ENCODE measurements around the gene GRIP1. TPM values are rescaled to one million over a fixed set of nuclear protein-coding genes. Genes with fewer than 3 reads are reported as not detected.
A peak's percentile ranks its signal among the peaks of the same experiment; 100 is the strongest.

The GRIP1 gene
- total RNA-seq, 3 donors from 2014 or later (not counting 1 experiment from before 2014, with no cell fraction given), result 1.3 to 3.6 (median 1.7) TPM

DNA sequence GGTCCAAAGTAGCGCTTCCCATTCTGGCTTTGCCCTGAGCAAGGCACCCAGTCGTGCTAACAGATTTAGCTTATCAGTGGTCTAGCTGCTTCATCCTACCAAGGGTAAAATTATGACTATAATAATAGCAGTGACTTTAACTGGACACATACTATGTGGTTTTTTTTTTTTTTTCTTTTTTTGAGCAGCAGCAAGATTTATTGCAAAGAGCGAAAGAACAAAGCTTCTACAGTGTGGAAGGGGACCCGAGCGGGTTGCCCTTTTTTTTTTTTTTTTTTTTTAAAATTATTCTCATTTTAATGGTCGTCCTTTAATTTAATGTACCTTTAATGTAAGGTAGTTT, 376.1 kb downstream of the GRIP1 start:
- Histone ChIP-seq H3K27ac (ENCODE audit: low read length) (peak overlapping the region; percentile 84), H3K36me3 (ENCODE audit: control insufficient read depth, insufficient read depth, low read length) (peaks cover 16% of the 10 kb centered on the region), H3K4me3 (ENCODE audit: low read length) (peak overlapping the region; percentile 91), H3K4me1 (ENCODE audit: control insufficient read depth, insufficient read depth, low read length) (peaks cover 14% of the 10 kb centered on the region), H3K9me3 (ENCODE audit: control insufficient read depth, insufficient read depth, low read length) (no peaks in the 10 kb centered on the region), H3K27me3 (ENCODE audit: control insufficient read depth, insufficient read depth, low read length) (no peaks in the 10 kb centered on the region)
- DNase-seq (no peak), ATAC-seq (no peak)
- H3K27me3 Mint-ChIP-seq (ENCODE audit: low read depth in 2 of 2), result no peaks in the 10 kb centered on the region
- peak overlapping the region; percentile 98 for H3K4me3 Mint-ChIP-seq
- peak overlapping the region; percentile 82 to 99 for H3K27ac Mint-ChIP-seq
- peaks cover 5% of the 10 kb centered on the region for H3K36me3 Mint-ChIP-seq
- TF ChIP-seq, protein P1, sequence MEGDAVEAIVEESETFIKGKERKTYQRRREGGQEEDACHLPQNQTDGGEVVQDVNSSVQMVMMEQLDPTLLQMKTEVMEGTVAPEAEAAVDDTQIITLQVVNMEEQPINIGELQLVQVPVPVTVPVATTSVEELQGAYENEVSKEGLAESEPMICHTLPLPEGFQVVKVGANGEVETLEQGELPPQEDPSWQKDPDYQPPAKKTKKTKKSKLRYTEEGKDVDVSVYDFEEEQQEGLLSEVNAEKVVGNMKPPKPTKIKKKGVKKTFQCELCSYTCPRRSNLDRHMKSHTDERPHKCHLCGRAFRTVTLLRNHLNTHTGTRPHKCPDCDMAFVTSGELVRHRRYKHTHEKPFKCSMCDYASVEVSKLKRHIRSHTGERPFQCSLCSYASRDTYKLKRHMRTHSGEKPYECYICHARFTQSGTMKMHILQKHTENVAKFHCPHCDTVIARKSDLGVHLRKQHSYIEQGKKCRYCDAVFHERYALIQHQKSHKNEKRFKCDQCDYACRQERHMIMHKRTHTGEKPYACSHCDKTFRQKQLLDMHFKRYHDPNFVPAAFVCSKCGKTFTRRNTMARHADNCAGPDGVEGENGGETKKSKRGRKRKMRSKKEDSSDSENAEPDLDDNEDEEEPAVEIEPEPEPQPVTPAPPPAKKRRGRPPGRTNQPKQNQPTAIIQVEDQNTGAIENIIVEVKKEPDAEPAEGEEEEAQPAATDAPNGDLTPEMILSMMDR (IDR thresholded peaks at IDR 0.05), result no peak
- intact Hi-C loops (cut with micrococcal nuclease), result loop anchor here (2.0 to 10.0 kb wide), 3 partner anchors 134 to 965 kb away; partner anchors contain the start of genes CAND1, LLPH and TMBIM4
- 0% methylated on average over 2 of the region's 6 CpGs for WGBS (ENCODE audit: insufficient coverage)
- H3K4me1 Mint-ChIP-seq, result peaks cover 39 to 51% of the 10 kb centered on the region in 2 donors
- H3K9me3 Mint-ChIP-seq, result no peaks in the 10 kb centered on the region

DNA sequence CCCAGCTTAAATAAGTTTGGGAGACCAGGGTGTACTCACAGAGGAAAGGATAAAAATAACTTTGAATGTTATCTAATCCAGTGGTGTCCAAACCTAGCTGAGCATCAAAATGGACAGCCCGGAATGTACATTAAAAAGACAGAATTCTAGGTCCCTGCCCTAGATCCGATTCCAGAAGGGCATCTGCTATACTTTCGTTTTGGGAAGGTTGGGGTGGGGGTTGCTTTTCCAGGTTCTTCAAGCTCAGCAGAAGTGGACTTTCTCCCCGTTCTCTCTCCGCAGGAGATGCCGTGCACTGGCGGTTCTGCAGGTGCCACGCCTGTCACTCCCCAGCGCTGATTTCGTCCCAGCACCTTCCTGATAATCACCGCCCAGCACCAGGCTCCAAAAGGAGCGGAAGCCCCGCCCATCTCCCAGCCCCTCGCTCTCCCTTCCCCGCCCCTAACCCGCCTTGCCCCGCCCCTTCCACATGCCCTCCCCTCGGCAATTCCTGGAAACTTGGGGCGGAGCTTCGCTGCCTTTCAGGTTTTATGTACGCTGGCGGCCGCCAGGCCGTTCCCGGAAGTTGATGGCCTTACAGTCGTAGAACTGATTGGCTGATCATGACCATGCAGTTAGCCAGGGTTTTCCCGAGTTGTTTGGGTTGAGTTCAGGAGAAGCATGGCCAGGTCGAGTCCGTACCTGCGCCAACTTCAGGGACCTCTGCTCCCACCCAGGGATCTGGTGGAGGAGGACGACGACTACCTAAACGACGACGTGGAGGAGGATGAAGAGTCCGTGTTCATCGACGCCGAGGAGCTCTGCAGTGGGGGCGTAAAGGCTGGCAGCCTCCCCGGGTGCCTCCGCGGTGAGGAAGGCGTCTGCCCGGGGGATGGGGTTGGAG, 376.7 kb downstream of the GRIP1 start, which contains the start of gene HELB:
HELB (plus strand) TSS at position 550 of the 883 bp plus-strand sequence; CDS start at position 661, 111 bp downstream.
- Histone ChIP-seq H3K9me3 (ENCODE audit: control insufficient read depth, insufficient read depth, low read length) (no peaks in the 10 kb centered on the region), H3K36me3 (ENCODE audit: control insufficient read depth, insufficient read depth, low read length) (peaks cover 16% of the 10 kb centered on the region), H3K4me1 (ENCODE audit: control insufficient read depth, insufficient read depth, low read length) (peaks cover 14% of the 10 kb centered on the region), H3K4me3 (ENCODE audit: low read length) (peak within 1 kb of the TSS; percentile 91), H3K27ac (ENCODE audit: low read length) (peak within 1 kb of the TSS; percentile 84), H3K27me3 (ENCODE audit: control insufficient read depth, insufficient read depth, low read length) (no peaks in the 10 kb centered on the region)
- Mint-ChIP-seq H3K27ac (peak within 1 kb of the TSS; percentile 82 to 99), H3K4me3 (peak within 1 kb of the TSS; percentile 98), H3K36me3 (peaks cover 5% of the 10 kb centered on the region), H3K4me1 (peaks cover 39 to 47% of the 10 kb centered on the region in 2 donors), H3K27me3 (ENCODE audit: low read depth in 2 of 2) (no peaks in the 10 kb centered on the region), H3K9me3 (no peaks in the 10 kb centered on the region)
- intact Hi-C loops (cut with micrococcal nuclease), result loop anchor here (2.0 to 10.0 kb wide), 3 partner anchors 133 to 965 kb away; partner anchors contain the start of genes CAND1, LLPH and TMBIM4
- peak; percentile 82 to 97 for DNase-seq
- WGBS (ENCODE audit: insufficient coverage), result under 1% methylated on average over 45 of the region's 45 CpGs
- ATAC-seq, result peak; percentile 86 to 94 (median 89)
- TF ChIP-seq, protein P1 (IDR thresholded peaks at IDR 0.05), result no peak

DNA sequence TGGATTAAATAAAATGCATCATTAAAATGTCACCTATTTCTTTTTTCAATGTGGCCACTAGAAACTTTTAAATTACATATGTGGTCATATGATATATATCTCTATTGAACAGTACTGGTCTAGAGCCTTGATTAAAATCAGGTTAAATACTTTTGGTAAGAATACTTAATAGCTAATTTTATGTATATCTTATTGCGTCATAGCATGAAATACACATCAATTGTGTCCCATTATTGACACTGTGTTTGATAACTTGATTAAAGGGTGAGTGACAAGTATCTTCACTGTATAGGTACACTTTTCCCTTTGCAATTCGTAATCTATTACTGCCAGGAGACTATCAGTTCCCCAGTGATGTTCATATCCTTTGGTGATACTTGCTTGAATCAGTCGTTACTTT, 381.0 kb downstream of the GRIP1 start:
- ATAC-seq (no peak), DNase-seq (no peak)
- no peaks in the 10 kb centered on the region for H3K36me3 ChIP-seq (ENCODE audit: control insufficient read depth, insufficient read depth, low read length)
- WGBS (ENCODE audit: insufficient coverage), result 100% methylated on average over 1 of the region's 3 CpGs
- Mint-ChIP-seq H3K9me3 (no peaks in the 10 kb centered on the region), H3K27ac (no peak overlapping the region), H3K36me3 (no peaks in the 10 kb centered on the region), H3K4me1 (peaks cover 6 to 13% of the 10 kb centered on the region in 2 donors), H3K4me3 (no peak overlapping the region), H3K27me3 (ENCODE audit: low read depth in 2 of 2) (no peaks in the 10 kb centered on the region)
- intact Hi-C loops (cut with micrococcal nuclease), result no loop called here
- peaks cover 6% of the 10 kb centered on the region for H3K4me1 ChIP-seq (ENCODE audit: control insufficient read depth, insufficient read depth, low read length)
- no peaks in the 10 kb centered on the region for H3K9me3 ChIP-seq (ENCODE audit: control insufficient read depth, insufficient read depth, low read length)
- no peak overlapping the region for H3K4me3 ChIP-seq (ENCODE audit: low read length)
- H3K27ac ChIP-seq (ENCODE audit: low read length), result no peak overlapping the region
- TF ChIP-seq, protein P1 (IDR thresholded peaks at IDR 0.05), result no peak
- H3K27me3 ChIP-seq (ENCODE audit: control insufficient read depth, insufficient read depth, low read length), result no peaks in the 10 kb centered on the region

Data from natural killer cell (primary cell).